GM21529 (cell line): ENCODE measurements around the gene MAPKAP1.
"Not testable (repeated sequence)": the region's sequence is repeated elsewhere in the genome, so short reads cannot be mapped to it uniquely, and the experiment has no call there.

Source experiments
- ATAC-seq: cut with Tn5 transposase; IDR thresholded peaks from one replicate; pipeline ENCODE4 v1.9.1; 2021; ENCODE audit not compliant: unreplicated experiment

Gene MAPKAP1

GRCh38 chr9:125609744-125610143, 97.3 kb downstream of the MAPKAP1 start:
- ATAC-seq: no peak

DNA sequence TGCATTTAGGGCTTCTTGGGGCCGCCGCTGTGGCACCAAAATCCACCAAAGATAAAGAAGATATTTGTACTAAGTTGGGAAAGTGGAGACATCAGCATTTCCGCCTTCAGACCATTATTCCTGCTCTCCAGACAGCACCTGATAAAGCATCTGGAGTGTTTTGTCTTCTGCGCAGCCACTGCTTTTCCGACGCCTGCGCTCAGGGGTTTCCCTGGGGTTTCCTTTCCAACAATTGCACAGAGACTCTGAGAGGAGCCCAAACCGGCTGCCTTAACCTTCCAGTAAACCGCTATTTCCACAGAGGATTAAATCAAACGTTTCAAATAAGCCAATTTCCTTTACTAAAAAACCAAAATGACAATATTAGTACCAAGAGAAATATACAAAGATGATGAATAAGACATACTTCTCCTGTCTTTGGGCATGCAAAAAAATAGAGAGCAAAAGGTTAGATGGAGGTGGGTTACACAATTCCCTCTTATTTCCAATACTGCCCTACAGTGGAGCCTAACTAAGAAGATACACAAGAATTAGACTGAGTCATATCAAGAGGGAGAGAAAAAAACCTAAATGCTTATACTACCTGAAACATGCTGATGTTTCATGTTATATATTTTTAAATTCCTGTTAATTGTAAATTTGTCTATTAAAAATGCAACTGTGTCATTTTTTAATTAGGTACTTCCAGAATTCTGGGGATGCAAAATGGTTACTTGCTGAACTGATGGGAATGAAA, 98.4 kb downstream of the MAPKAP1 start:
- ATAC-seq: no peak

DNA sequence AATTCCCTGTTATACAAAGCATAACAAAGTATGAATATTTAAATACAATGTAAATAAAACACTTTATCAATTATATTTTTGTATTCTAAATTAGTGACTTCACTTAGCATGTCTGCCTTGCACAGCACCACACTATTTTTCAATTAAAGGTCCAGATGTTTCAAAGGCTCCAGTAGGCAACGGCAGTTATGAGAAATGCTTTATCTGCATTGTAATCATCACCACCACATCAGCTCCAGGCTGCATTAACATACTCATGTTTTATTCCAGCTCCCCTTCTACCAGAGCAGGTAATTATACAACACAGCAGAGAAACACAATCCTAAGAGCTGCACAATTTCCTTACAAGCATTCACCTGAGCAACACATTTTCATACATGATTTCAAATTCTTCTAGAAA, 102.8 kb downstream of the MAPKAP1 start:
- no peak for ATAC-seq

- no peak for ATAC-seq
Measured at GRCh38 chr9:125603478-125604021, 103.5 kb downstream of the MAPKAP1 start.

GRCh38 chr9:125601961-125602360, 105.0 kb downstream of the MAPKAP1 start:
- no peak for ATAC-seq

DNA sequence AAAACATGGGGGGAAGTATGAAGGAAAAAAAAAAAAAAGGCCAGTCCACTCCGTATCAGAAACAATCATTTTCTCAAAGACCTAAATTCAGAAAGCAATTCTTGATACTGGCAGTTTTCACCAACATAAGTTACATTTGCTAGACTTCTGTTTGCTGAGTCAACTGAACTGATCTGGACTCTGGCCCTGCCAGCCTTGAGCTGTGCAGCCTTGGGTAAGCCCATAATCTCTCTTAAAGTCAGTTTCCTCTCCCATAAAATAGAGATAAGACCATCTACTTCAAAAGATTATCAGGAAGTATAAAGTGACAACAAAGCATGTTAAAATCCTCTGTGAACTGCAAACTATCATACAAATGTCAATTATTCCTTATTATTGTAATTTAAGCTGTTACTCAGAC, 106.8 kb downstream of the MAPKAP1 start:
- no peak for ATAC-seq

DNA sequence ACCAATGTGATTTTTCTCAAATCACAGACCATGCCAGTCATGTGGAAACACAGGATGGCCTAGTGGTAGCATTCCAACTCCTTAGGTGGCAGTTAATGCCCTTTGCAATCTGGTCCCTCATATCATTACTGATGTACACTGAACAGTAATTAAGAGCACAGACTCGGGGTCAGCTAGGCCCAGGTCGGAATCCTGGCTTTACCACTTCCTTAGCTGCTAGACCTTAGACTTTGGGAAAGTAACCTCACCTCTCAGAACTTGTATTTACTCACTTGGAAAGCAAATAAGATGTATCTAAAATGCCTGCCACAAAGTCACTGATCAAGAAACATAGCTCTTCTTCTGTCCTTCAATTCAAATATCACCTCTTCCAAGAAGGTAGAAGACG, 112.8 kb downstream of the MAPKAP1 start:
- ATAC-seq: no peak

- no peak for ATAC-seq
Measured at GRCh38 chr9:125593581-125594222, 113.3 kb downstream of the MAPKAP1 start.

- no peak for ATAC-seq
Measured at GRCh38 chr9:125591888-125592287, 115.1 kb downstream of the MAPKAP1 start.

DNA sequence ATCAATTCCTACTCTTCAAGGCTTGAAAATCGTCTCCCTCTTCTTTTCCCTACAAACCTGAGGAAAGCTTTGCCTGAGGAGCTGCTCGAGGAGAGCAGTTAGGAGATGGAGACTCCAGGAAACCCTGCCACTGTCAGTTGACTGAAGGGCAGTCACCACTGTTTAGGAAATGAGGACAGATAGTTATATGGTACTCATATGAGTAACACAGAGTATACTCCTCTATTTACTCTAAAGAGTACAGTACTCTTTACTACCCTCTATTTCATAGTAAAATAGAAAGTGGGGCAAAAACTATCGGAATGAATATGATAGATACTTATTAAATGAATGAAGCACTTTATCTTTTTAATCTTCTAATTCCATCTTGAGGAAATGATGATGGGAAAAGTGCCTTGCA, 115.8 kb downstream of the MAPKAP1 start:
- no peak for ATAC-seq

DNA sequence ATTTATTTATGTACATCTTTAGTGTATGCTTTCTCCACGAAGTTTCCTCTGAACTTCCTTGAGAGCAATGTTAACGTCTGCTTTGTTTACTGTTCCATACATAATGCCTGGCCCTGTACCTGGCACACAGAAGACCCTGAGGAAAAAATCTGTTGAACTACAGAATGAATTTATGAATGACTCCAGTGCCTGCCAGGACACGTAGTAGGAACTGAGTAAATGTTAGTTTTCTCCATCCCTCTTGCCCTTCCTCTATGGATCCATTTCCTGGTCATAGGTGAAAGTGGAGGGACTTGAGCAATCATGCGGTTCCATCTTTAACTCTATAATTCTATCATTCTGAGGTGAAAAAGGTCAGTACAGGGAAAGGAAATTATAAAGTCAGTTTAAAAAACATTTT, 117.7 kb downstream of the MAPKAP1 start:
- ATAC-seq: no peak

- no peak for ATAC-seq
Measured at GRCh38 chr9:125587819-125588460, 119.1 kb downstream of the MAPKAP1 start.

GRCh38 chr9:125586172-125586511, 120.9 kb downstream of the MAPKAP1 start:
- no peak for ATAC-seq

DNA sequence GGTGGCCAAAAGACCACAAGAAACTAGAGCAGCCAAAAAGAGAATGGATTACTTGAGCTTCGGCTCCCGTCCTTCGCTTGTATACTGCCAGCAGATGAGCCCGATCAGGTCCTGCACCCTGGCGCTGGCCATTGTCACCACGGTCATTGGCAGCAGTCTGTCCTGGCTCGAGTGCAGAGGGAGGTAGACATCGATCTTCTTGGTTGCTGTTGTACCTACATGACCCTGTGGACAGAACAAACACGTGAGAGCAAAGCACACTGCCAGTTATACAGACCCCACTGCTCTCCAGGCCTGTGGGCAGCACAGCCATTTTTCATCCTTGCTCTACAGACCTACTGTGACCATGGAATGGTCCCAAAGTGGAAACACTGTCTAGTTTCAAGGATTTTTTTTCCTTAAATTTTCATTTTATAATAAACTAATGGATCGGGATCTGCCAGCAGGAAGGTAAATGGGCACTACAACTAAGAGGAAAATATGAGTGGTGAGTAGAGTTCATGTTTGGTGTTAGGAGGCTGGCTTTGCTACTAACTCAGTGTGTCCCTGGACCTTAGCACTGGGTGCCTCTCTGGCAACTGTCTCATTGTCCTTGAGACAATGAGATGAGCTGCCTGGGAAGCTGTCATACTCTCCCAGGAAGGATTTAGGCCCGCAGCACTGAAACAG, 121.4 kb downstream of the MAPKAP1 start:
- no peak for ATAC-seq

DNA sequence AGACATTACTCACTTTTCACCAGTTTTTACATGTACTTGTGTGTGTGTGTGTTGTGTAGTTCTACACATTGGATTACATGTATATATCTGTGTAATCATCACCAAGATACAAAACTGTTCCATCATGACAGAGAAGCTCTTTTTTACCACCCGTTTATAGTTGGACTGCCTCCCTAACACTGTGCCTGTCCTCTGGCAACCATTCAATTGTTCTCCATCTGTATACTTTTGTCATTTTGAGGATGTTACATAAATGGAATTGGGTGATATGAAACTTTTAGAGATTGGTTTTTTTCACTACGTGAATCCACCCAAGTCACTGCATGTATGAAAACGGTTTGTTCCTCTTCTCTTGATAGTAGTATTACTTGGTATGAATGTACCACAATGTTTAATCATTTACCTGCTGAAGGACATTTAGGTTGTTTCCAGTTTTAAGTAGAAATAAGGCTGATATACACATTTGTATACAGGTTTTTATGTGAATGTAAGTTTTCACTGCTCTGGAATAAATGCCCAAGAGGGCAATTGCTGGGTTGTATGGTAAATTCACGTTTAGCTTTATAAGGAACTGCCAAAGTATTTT, 126.2 kb downstream of the MAPKAP1 start:
- no peak for ATAC-seq

GRCh38 chr9:125579030-125579932, 127.7 kb downstream of the MAPKAP1 start:
- no peak for ATAC-seq

GRCh38 chr9:125574126-125574877, 132.7 kb downstream of the MAPKAP1 start:
- no peak for ATAC-seq

DNA sequence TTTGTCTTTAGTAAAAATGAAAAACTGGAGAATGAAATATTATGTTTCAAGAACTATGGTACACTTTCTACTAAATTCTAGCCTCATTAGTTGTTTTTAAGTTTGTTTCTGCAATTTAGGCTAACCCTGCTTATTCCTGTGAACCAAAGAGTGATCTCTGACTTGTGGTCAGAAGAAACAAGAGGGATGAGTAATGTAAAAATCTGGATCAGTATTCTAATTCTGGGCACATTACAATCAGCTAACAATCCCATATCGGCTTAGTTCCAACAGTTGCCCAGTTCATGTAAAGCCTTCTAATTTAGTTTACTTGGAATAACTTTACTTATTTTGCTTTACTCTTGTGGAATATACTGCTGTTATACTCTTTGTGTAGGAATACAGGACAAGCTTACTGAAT, 134.5 kb downstream of the MAPKAP1 start:
- not testable (repeated sequence) for ATAC-seq

DNA sequence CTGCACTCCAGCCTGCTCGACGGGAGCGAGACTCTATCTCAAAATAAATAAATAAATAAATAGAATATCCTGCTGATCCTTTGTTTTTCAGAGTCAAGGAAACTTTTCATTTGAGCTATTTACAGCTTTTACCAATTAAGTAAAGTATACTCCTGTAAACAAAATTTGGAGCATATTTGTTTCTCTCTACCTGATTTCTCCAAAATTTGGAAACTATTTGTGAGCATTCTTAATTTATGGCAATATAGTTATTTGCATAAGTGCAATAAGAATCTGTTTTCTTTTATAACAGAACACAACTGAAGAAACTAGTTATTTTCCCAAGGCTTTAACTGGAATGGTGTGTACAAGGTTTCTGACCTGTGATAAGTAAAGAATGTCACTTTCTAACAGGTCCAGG, 135.2 kb downstream of the MAPKAP1 start:
- not testable (repeated sequence) for ATAC-seq
